ENCODE data around the gene MPHOSPH6.

The MPHOSPH6 gene

DNA sequence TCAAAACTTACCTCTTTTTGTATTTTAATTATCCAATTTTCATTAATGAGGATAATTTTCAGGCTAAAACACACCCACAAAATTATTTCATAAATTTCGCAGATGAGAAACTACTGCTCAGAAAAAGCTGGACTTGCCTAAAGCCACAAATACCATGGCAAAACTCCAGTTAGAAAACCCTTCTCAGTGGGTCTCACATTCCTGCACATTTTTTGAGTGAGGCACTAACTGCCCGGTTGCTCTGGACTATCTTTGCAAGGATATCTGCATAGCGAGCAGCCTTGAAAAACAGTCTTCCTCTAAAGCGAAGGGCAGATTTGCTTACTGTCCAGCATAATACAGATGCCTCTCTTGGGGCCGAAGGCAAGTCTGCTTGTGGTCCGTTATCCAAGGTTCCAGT, 9.8 kb downstream of the MPHOSPH6 start:
- H3K36me3 ChIP-seq (ENCODE audit: control insufficient read depth, insufficient read depth, low read length) = peaks cover 6% of the 10 kb centered on the region

GRCh38 chr16:82157836-82158235, 12.2 kb downstream of the MPHOSPH6 start:
- H3K18ac ChIP-seq (ENCODE audit: low read length) = no peak overlapping the region
- H2AK5ac ChIP-seq (ENCODE audit: low read length) = no peak overlapping the region
- no peak overlapping the region for H2BK5ac ChIP-seq (ENCODE audit: low read length)
- no peak overlapping the region for H2BK15ac ChIP-seq (replicated peaks; ENCODE audit: low read depth)
- H3K56ac ChIP-seq (ENCODE audit: low read length) = no peak overlapping the region
- peaks cover 10% of the 10 kb centered on the region for H3K79me1 ChIP-seq (ENCODE audit: low read length)
- no peak overlapping the region for H4K8ac ChIP-seq (ENCODE audit: low read depth, low read length)
- no peaks in the 10 kb centered on the region for H3K27me3 ChIP-seq (ENCODE audit: insufficient read depth, low read length, poor library complexity)
- no peak for DNase-seq
- H3K27ac ChIP-seq (ENCODE audit: low read depth, low read length) = no peak overlapping the region
- H3K4me1 ChIP-seq (ENCODE audit: control insufficient read depth, low read depth, low read length) = no peaks in the 10 kb centered on the region
- H3K79me2 ChIP-seq (ENCODE audit: control insufficient read depth, insufficient read depth, low read length) = peaks cover 2% of the 10 kb centered on the region
- WGBS (ENCODE audit: extremely low coverage, insufficient coverage, low lambda C conversion rate) = no CpG with 5 or more reads among the region's 5 CpGs
- no peak overlapping the region for H3K9ac ChIP-seq (ENCODE audit: low read length)
- H3K36me3 ChIP-seq (ENCODE audit: control insufficient read depth, insufficient read depth, low read length) = peaks cover 6% of the 10 kb centered on the region
- no peak overlapping the region for H3K4me3 ChIP-seq (ENCODE audit: low read length)
- H4K5ac ChIP-seq (ENCODE audit: low read length) = no peak overlapping the region
- H3K4me2 ChIP-seq (ENCODE audit: low read length) = no peak overlapping the region
- no peak overlapping the region for H3K4ac ChIP-seq (ENCODE audit: low read depth, low read length)
- H3K23ac ChIP-seq (ENCODE audit: low read length) = no peak overlapping the region
- H2BK120ac ChIP-seq (ENCODE audit: low read depth, low read length) = no peak overlapping the region

More for the DNA sequence above, 9.8 kb downstream of the MPHOSPH6 start:
- Histone ChIP-seq H3K27me3 (ENCODE audit: insufficient read depth, low read length, poor library complexity) (no peaks in the 10 kb centered on the region), H2AK5ac (ENCODE audit: low read length) (no peak overlapping the region), H3K9ac (ENCODE audit: low read length) (no peak overlapping the region), H3K4ac (ENCODE audit: low read depth, low read length) (no peak overlapping the region), H3K23ac (ENCODE audit: low read length) (no peak overlapping the region), H2BK120ac (ENCODE audit: low read depth, low read length) (no peak overlapping the region), H3K79me1 (ENCODE audit: low read length) (peaks cover 11% of the 10 kb centered on the region), H3K56ac (ENCODE audit: low read length) (no peak overlapping the region), H3K4me1 (ENCODE audit: control insufficient read depth, low read depth, low read length) (no peaks in the 10 kb centered on the region), H3K4me3 (ENCODE audit: low read length) (no peak overlapping the region), H3K18ac (ENCODE audit: low read length) (no peak overlapping the region), H4K5ac (ENCODE audit: low read length) (no peak overlapping the region), H2BK5ac (ENCODE audit: low read length) (no peak overlapping the region), H3K4me2 (ENCODE audit: low read length) (no peak overlapping the region), H3K27ac (ENCODE audit: low read depth, low read length) (no peak overlapping the region), H3K79me2 (ENCODE audit: control insufficient read depth, insufficient read depth, low read length) (peaks cover 2% of the 10 kb centered on the region), H2BK15ac (replicated peaks; ENCODE audit: low read depth) (no peak overlapping the region), H4K8ac (ENCODE audit: low read depth, low read length) (no peak overlapping the region)
- DNase-seq = no peak
- WGBS (ENCODE audit: extremely low coverage, insufficient coverage, low lambda C conversion rate) = no CpG with 5 or more reads among the region's 6 CpGs

GRCh38 chr16:82157534-82157812, 12.6 kb downstream of the MPHOSPH6 start:
- Histone ChIP-seq H2BK120ac (ENCODE audit: low read depth, low read length) (no peak overlapping the region), H3K27ac (ENCODE audit: low read depth, low read length) (no peak overlapping the region), H3K9ac (ENCODE audit: low read length) (no peak overlapping the region), H2BK15ac (replicated peaks; ENCODE audit: low read depth) (no peak overlapping the region), H2BK5ac (ENCODE audit: low read length) (no peak overlapping the region), H3K18ac (ENCODE audit: low read length) (no peak overlapping the region), H3K4ac (ENCODE audit: low read depth, low read length) (no peak overlapping the region), H3K4me2 (ENCODE audit: low read length) (no peak overlapping the region), H3K79me2 (ENCODE audit: control insufficient read depth, insufficient read depth, low read length) (peaks cover 2% of the 10 kb centered on the region), H3K36me3 (ENCODE audit: control insufficient read depth, insufficient read depth, low read length) (peaks cover 6% of the 10 kb centered on the region), H4K5ac (ENCODE audit: low read length) (no peak overlapping the region), H3K56ac (ENCODE audit: low read length) (no peak overlapping the region), H4K8ac (ENCODE audit: low read depth, low read length) (no peak overlapping the region), H3K27me3 (ENCODE audit: insufficient read depth, low read length, poor library complexity) (no peaks in the 10 kb centered on the region), H2AK5ac (ENCODE audit: low read length) (no peak overlapping the region), H3K4me3 (ENCODE audit: low read length) (no peak overlapping the region), H3K79me1 (ENCODE audit: low read length) (peaks cover 11% of the 10 kb centered on the region), H3K23ac (ENCODE audit: low read length) (no peak overlapping the region), H3K4me1 (ENCODE audit: control insufficient read depth, low read depth, low read length) (no peaks in the 10 kb centered on the region)
- no CpG with 5 or more reads among the region's 2 CpGs for WGBS (ENCODE audit: extremely low coverage, insufficient coverage, low lambda C conversion rate)
- DNase-seq = no peak

DNA sequence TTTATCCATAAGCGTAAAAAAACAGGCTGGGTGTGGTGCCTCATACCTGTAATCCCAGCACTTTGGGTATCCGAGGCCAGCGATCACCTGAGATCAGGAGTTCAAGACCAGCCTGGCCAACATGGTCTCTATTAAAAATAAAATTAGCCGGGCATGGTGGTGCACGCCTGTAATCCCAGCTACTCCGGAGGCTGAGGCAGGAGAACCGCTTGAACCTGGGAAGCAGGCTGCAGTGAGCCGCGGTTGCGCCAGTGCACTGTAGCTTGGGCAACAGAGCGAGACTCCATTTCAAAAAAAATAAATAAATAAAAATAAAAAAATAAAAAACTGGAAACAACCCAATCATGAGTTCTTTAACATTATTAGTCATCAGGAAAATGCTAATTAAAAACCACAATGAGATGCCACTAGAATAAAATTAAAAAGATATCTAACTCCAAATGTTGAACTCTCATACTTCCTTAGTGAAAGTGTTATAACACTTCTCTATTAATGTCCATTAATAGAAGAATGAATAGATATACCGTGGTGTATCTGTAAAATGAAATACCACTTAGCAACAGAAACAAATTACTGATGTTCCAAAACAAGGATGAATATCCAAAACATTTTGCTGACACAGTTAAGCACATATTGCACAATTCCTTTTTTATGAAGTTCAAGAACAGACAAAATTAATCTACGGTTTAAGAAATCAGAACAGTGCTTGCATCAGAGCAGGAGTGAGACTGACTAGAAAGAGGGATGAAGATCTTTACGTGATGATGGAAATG, 13.1 kb downstream of the MPHOSPH6 start:
- H4K8ac ChIP-seq (ENCODE audit: low read depth, low read length) = no peak overlapping the region
- peaks cover 10% of the 10 kb centered on the region for H3K79me1 ChIP-seq (ENCODE audit: low read length)
- no peak overlapping the region for H3K4me2 ChIP-seq (ENCODE audit: low read length)
- H3K27me3 ChIP-seq (ENCODE audit: insufficient read depth, low read length, poor library complexity) = no peaks in the 10 kb centered on the region
- H2AK5ac ChIP-seq (ENCODE audit: low read length) = no peak overlapping the region
- peaks cover 3% of the 10 kb centered on the region for H3K36me3 ChIP-seq (ENCODE audit: control insufficient read depth, insufficient read depth, low read length)
- H3K56ac ChIP-seq (ENCODE audit: low read length) = no peak overlapping the region
- H3K4ac ChIP-seq (ENCODE audit: low read depth, low read length) = no peak overlapping the region
- no peaks in the 10 kb centered on the region for H3K4me1 ChIP-seq (ENCODE audit: control insufficient read depth, low read depth, low read length)
- no peak overlapping the region for H3K9ac ChIP-seq (ENCODE audit: low read length)
- no peak overlapping the region for H2BK5ac ChIP-seq (ENCODE audit: low read length)
- no peak overlapping the region for H4K5ac ChIP-seq (ENCODE audit: low read length)
- H2BK15ac ChIP-seq (replicated peaks; ENCODE audit: low read depth) = no peak overlapping the region
- no peak overlapping the region for H3K27ac ChIP-seq (ENCODE audit: low read depth, low read length)
- no peak for DNase-seq
- H2BK120ac ChIP-seq (ENCODE audit: low read depth, low read length) = no peak overlapping the region
- peaks cover 2% of the 10 kb centered on the region for H3K79me2 ChIP-seq (ENCODE audit: control insufficient read depth, insufficient read depth, low read length)
- H3K18ac ChIP-seq (ENCODE audit: low read length) = no peak overlapping the region
- H3K23ac ChIP-seq (ENCODE audit: low read length) = no peak overlapping the region
- no CpG with 5 or more reads among the region's 14 CpGs for WGBS (ENCODE audit: extremely low coverage, insufficient coverage, low lambda C conversion rate)
- no peak overlapping the region for H3K4me3 ChIP-seq (ENCODE audit: low read length)

GRCh38 chr16:82152641-82153112, 17.3 kb downstream of the MPHOSPH6 start:
- peak; percentile 28 for DNase-seq
- no peak overlapping the region for H3K56ac ChIP-seq (ENCODE audit: low read length)
- peaks cover 6% of the 10 kb centered on the region for H3K79me1 ChIP-seq (ENCODE audit: low read length)
- H2BK120ac ChIP-seq (ENCODE audit: low read depth, low read length) = no peak overlapping the region
- H4K5ac ChIP-seq (ENCODE audit: low read length) = no peak overlapping the region
- no peak overlapping the region for H3K27ac ChIP-seq (ENCODE audit: low read depth, low read length)
- H2BK15ac ChIP-seq (replicated peaks; ENCODE audit: low read depth) = no peak overlapping the region
- no peaks in the 10 kb centered on the region for H3K27me3 ChIP-seq (ENCODE audit: insufficient read depth, low read length, poor library complexity)
- H3K4me1 ChIP-seq (ENCODE audit: control insufficient read depth, low read depth, low read length) = no peaks in the 10 kb centered on the region
- H2AK5ac ChIP-seq (ENCODE audit: low read length) = no peak overlapping the region
- no peak overlapping the region for H4K8ac ChIP-seq (ENCODE audit: low read depth, low read length)
- H2BK5ac ChIP-seq (ENCODE audit: low read length) = no peak overlapping the region
- H3K4me3 ChIP-seq (ENCODE audit: low read length) = no peak overlapping the region
- H3K79me2 ChIP-seq (ENCODE audit: control insufficient read depth, insufficient read depth, low read length) = peaks cover 2% of the 10 kb centered on the region
- H3K23ac ChIP-seq (ENCODE audit: low read length) = no peak overlapping the region
- H3K4me2 ChIP-seq (ENCODE audit: low read length) = no peak overlapping the region
- H3K18ac ChIP-seq (ENCODE audit: low read length) = no peak overlapping the region
- peaks cover 4% of the 10 kb centered on the region for H3K36me3 ChIP-seq (ENCODE audit: control insufficient read depth, insufficient read depth, low read length)
- H3K4ac ChIP-seq (ENCODE audit: low read depth, low read length) = no peak overlapping the region
- no peak overlapping the region for H3K9ac ChIP-seq (ENCODE audit: low read length)
- no CpG with 5 or more reads among the region's 8 CpGs for WGBS (ENCODE audit: extremely low coverage, insufficient coverage, low lambda C conversion rate)

DNA sequence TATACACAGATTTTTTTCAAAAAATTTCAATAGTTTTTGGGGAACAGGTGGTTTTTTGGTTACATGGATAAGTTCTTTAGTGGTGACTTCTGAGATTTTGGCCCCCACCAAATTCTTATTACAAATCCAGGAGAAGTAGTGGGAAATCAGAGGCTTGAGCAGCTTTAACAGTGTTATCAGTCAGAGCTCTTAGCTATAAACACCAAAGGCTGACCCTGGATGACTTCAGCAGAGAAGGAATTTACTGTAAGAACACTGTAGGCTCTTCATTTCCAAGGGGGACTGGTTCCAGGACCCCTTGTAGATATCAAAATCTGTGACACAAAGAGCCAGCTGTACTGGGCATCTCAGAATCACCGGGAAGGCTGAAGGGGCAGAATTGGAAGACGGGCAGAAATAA, 17.8 kb downstream of the MPHOSPH6 start:
- Histone ChIP-seq H2AK5ac (ENCODE audit: low read length) (no peak overlapping the region), H3K4me1 (ENCODE audit: control insufficient read depth, low read depth, low read length) (no peaks in the 10 kb centered on the region), H3K27ac (ENCODE audit: low read depth, low read length) (no peak overlapping the region), H3K79me1 (ENCODE audit: low read length) (peaks cover 3% of the 10 kb centered on the region), H3K79me2 (ENCODE audit: control insufficient read depth, insufficient read depth, low read length) (no peaks in the 10 kb centered on the region), H2BK15ac (replicated peaks; ENCODE audit: low read depth) (no peak overlapping the region), H2BK120ac (ENCODE audit: low read depth, low read length) (no peak overlapping the region), H3K4ac (ENCODE audit: low read depth, low read length) (no peak overlapping the region), H3K56ac (ENCODE audit: low read length) (no peak overlapping the region), H3K27me3 (ENCODE audit: insufficient read depth, low read length, poor library complexity) (no peaks in the 10 kb centered on the region), H3K4me2 (ENCODE audit: low read length) (no peak overlapping the region), H3K23ac (ENCODE audit: low read length) (no peak overlapping the region), H3K36me3 (ENCODE audit: control insufficient read depth, insufficient read depth, low read length) (peaks cover 4% of the 10 kb centered on the region), H3K9ac (ENCODE audit: low read length) (no peak overlapping the region), H3K18ac (ENCODE audit: low read length) (no peak overlapping the region), H4K5ac (ENCODE audit: low read length) (no peak overlapping the region), H2BK5ac (ENCODE audit: low read length) (no peak overlapping the region), H3K4me3 (ENCODE audit: low read length) (no peak overlapping the region), H4K8ac (ENCODE audit: low read depth, low read length) (no peak overlapping the region)
- WGBS (ENCODE audit: extremely low coverage, insufficient coverage, low lambda C conversion rate) = no CpG with 5 or more reads among the region's 2 CpGs
- DNase-seq = peak; percentile 12
